B cell (primary cell): Measurements from ENCODE around the gene GRAP. TPM values are rescaled to one million over a fixed set of nuclear protein-coding genes. Genes with fewer than 3 reads are reported as not detected.

ENCODE experiments used
- ATAC-seq: fragments of 200-7000 bp; cut with Tn5 transposase; one replicate; pipeline ENCODE4 v1.10.0; 2021; ENCODE audit warnings: low read depth, mild to moderate bottlenecking, moderate number of reproducible peaks, moderate library complexity
- CTCF ChIA-PET: fragments of 350-600 bp; sonication (Branson Sonifier 250); formaldehyde crosslinking; loops from one replicate; lab custom pipeline; 2021; ENCODE audit warnings: antibody characterized with exemption, inconsistent platforms; lab: Charles Lee
- POLR2A ChIA-PET: fragments of 350-600 bp; sonication (Branson Sonifier 250); formaldehyde crosslinking; loops from one replicate; lab custom pipeline; 2021; ENCODE audit warnings: antibody characterized with exemption; lab: Charles Lee
- DNase-seq: peaks from one replicate; pipeline ENCODE4 v3.0.0; 2013
- H2AFZ ChIP-seq: 2 replicates; pipeline ENCODE4 v1.6.1; 2012; ENCODE audit warnings: mild to moderate bottlenecking, low read depth, low read length; ENCODE audit not compliant: insufficient read depth, poor library complexity, severe bottlenecking
- H3K27ac ChIP-seq, 2 donors: 1 replicate in 1 of 2; 2 replicates in 1 of 2; pipeline ENCODE4 v1.5.1; 2012 to 2013; ENCODE audit warnings: low read length in 2 of 2, mild to moderate bottlenecking in 2 of 2, moderate library complexity in 1 of 2
- H3K27me3 ChIP-seq, 4 experiments: fragments of 200-600 bp in 1 of 4; sonication (generic) in 1 of 4; replicated peaks in 1 of 4; 1 replicate in 2 of 4; 2 replicates in 2 of 4; pipeline versions ENCODE4 v1.6.1 to v1.7.0; 2013 to 2016; ENCODE audit warnings: low read length in 3 of 4, mild to moderate bottlenecking in 2 of 4, mixed read lengths in 1 of 4, moderate library complexity in 1 of 4; ENCODE audit not compliant: insufficient read depth in 4 of 4, control insufficient read depth in 3 of 4; ENCODE audit errors: control extremely low read depth in 1 of 4
- H3K36me3 ChIP-seq, 2 experiments: replicated peaks in 1 of 2; 1 replicate in 1 of 2; 2 replicates in 1 of 2; pipeline versions ENCODE4 v1.6.1 to v1.7.1; 2013; ENCODE audit warnings: low read length in 1 of 2; ENCODE audit not compliant: insufficient read depth in 2 of 2, control insufficient read depth in 1 of 2; ENCODE audit errors: control extremely low read depth in 1 of 2, extremely low read depth in 1 of 2
- H3K4me1 ChIP-seq, 2 donors: fragments of 200-600 bp in 1 of 2; sonication (generic) in 1 of 2; 1 replicate in 1 of 2; 2 replicates in 1 of 2; pipeline versions ENCODE4 v1.5.1 to v1.6.1; 2013 to 2017; ENCODE audit warnings: low read length in 2 of 2; ENCODE audit not compliant: control insufficient read depth in 2 of 2, insufficient read depth in 2 of 2
- H3K4me2 ChIP-seq: replicated peaks from 2 replicates; pipeline ENCODE3; 2012; ENCODE audit warnings: mild to moderate bottlenecking, low read depth, low read length; ENCODE audit not compliant: poor library complexity, severe bottlenecking
- H3K4me3 ChIP-seq, 5 experiments: fragments of 200-600 bp in 1 of 5; sonication (generic) in 1 of 5; 1 replicate in 3 of 5; 2 replicates in 2 of 5; pipeline versions ENCODE4 v1.5.1 to v1.7.0; 2011 to 2016; ENCODE audit warnings: low read length in 4 of 5, mild to moderate bottlenecking in 4 of 5, low read depth in 2 of 5, control low read depth in 1 of 5, moderate library complexity in 1 of 5; ENCODE audit not compliant: insufficient read depth in 1 of 5; ENCODE audit errors: control extremely low read depth in 1 of 5, extremely low read depth in 1 of 5
- H3K79me2 ChIP-seq: fragments of 200-600 bp; sonication (generic); one replicate; pipeline ENCODE4 v1.6.0; 2016; ENCODE audit warnings: low read length; ENCODE audit not compliant: control insufficient read depth, insufficient read depth
- H3K9ac ChIP-seq: fragments of 200-600 bp; sonication (generic); 2 replicates; pipeline ENCODE4 v1.6.1; 2017; ENCODE audit warnings: mild to moderate bottlenecking, low read length, moderate library complexity
- H3K9me3 ChIP-seq, 3 donors: one replicate each; pipeline versions ENCODE4 v1.6.1 to v1.7.1; 2013; ENCODE audit warnings: low read length in 2 of 3; ENCODE audit not compliant: control insufficient read depth in 2 of 3, insufficient read depth in 1 of 3; ENCODE audit errors: control extremely low read depth in 1 of 3
- H4K20me1 ChIP-seq: 2 replicates; pipeline ENCODE4 v1.6.0; 2012; ENCODE audit warnings: mild to moderate bottlenecking, low read length; ENCODE audit not compliant: insufficient read depth, control insufficient read depth, poor library complexity, severe bottlenecking
- H3K27ac Mint-ChIP-seq: one replicate; pipeline ENCODE4 v1.8.0; 2021; ENCODE audit warnings: mixed read lengths
- H3K27me3 Mint-ChIP-seq: one replicate; pipeline ENCODE4 v1.8.0; 2021; ENCODE audit warnings: mixed read lengths
- H3K4me1 Mint-ChIP-seq: one replicate; pipeline ENCODE4 v1.8.0; 2021; ENCODE audit warnings: mixed read lengths
- H3K4me3 Mint-ChIP-seq: one replicate; pipeline ENCODE4 v1.8.0; 2021; ENCODE audit warnings: mixed read lengths
- H3K9me3 Mint-ChIP-seq: one replicate; pipeline ENCODE4 v1.8.0; 2022; ENCODE audit warnings: mixed read lengths; ENCODE audit not compliant: insufficient read depth
- CTCF ChIP-seq: fragments of 200-600 bp; IDR thresholded peaks from one replicate; pipeline ENCODE4 v1.8.0; 2022; ENCODE audit warnings: antibody characterized with exemption, mild to moderate bottlenecking
- EZH2 ChIP-seq: IDR thresholded peaks from 2 replicates; pipeline ENCODE4 v1.6.1; 2012; ENCODE audit warnings: borderline replicate concordance, low read depth, mild to moderate bottlenecking, moderate library complexity, low read length; ENCODE audit not compliant: insufficient read depth, poor library complexity, severe bottlenecking
- WGBS: methylation state at CpG from one replicate; pipeline ENCODE4 v1.1.5; 2013; ENCODE audit warnings: missing lambda C conversion rate; ENCODE audit not compliant: insufficient coverage; 5-methylcytosine and 5-hydroxymethylcytosine counted together
- intact Hi-C: fragments of 100-400 bp; cut with micrococcal nuclease; formaldehyde crosslinking; loops from one replicate; pipeline ENCODE4 v1.10.0; 2022
- polyA plus RNA-seq: library from polyadenylated mRNA; depleted of rRNA; stranded (reverse); fragments of >200 nt; gene quantifications from 2 replicates; pipeline ENCODE4 v1.2.3, GENCODE V29; 2012
- total RNA-seq, 2 donors: library from RNA; stranded (reverse); fragments of 120-200 nt in 1 of 2; gene quantifications; 1 replicate in 1 of 2; 2 replicates in 1 of 2; pipeline versions ENCODE4 v1.2.3 to v1.2.4, GENCODE V29; 2013 to 2022

The GRAP gene
- total and polyA plus RNA-seq, 2 donors (not counting 1 experiment from before 2014, with no cell fraction given) = 59.8 to 93.2 TPM

- peak overlapping the region in 1 of 2 donors; percentile 78 for H3K27ac ChIP-seq
- peaks cover 0 to 3% of the 10 kb centered on the region in 2 experiments for H3K36me3 ChIP-seq
- peaks cover 26 to 40% of the 10 kb centered on the region in 2 donors for H3K4me1 ChIP-seq
- H3K4me1 Mint-ChIP-seq = peaks cover 37% of the 10 kb centered on the region
- H4K20me1 ChIP-seq = peaks cover 21% of the 10 kb centered on the region
- intact Hi-C loops = no loop called here
- no peaks in the 10 kb centered on the region for H3K79me2 ChIP-seq
- ATAC-seq = no peak
- peak overlapping the region; percentile 60 for H3K4me3 Mint-ChIP-seq
- TF ChIP-seq CTCF = no peak
- TF ChIP-seq EZH2 = no peak
- H3K4me2 ChIP-seq = no peak overlapping the region
- no peak overlapping the region for H2AFZ ChIP-seq
- no peaks in the 10 kb centered on the region for H3K9me3 ChIP-seq
- H3K27ac Mint-ChIP-seq = peak overlapping the region; percentile 75
- H3K27me3 Mint-ChIP-seq = no peaks in the 10 kb centered on the region
- no CpG with 5 or more reads among the region's 4 CpGs for WGBS
- H3K27me3 ChIP-seq = peaks cover 0 to 3% (median 0%) of the 10 kb centered on the region in 4 experiments
- H3K9me3 Mint-ChIP-seq = no peaks in the 10 kb centered on the region
- no peak overlapping the region for H3K9ac ChIP-seq
- ChIA-PET CTCF (interaction anchor here (2.4 kb wide), 1 partner anchor 45 kb away, joined by 6 read pairs; no protein-coding TSS in a partner anchor), POLR2A (interaction anchor here (0.6 kb wide), 1 partner anchor 234 kb away, joined by 3 read pairs; no protein-coding TSS in a partner anchor)
- no peak overlapping the region for H3K4me3 ChIP-seq
- DNase-seq = no peak
These were observed 40.8 kb downstream of the GRAP start for GRCh38 chr17:19005789-19006430.
